ENCODE results near the gene CDC14A. TPM values are rescaled to one million over a fixed set of nuclear protein-coding genes. Genes with fewer than 3 reads are reported as not detected.

Gene CDC14A
- total and polyA plus RNA-seq, 2 of the 8 experiments (the other 6 are each of a cell fraction or from before 2014, with no cell fraction given): 3.2 to 8.9 TPM

DNA sequence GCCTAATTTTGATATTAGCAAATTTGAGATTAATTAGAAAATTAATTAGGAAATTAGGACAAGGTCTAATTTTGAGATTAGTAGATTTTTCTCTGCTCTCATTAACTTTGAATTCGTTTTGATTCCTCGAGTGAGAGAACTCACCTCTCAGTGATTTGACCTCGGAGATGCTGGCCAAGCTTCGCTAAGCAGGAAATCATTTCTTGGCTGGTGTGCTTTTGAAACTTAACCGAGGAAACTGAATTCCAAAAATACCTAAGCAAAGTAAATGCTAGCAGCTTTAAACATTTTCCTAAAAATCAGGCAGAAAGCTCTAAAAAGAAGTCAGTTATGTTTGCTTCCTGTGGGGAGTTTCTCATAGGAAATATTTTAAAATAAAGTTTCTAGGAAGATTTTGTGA is 34.9 kb downstream of the CDC14A start:
- Histone ChIP-seq H4K91ac (replicated peaks; ENCODE audit: insufficient read length, low read length) (no peak overlapping the region), H3K79me1 (ENCODE audit: low read depth, low read length) (no peaks in the 10 kb centered on the region), H3K9ac (replicated peaks in 1 of 4; ENCODE audit: extremely low read depth in 1 of 4, low read depth in 3 of 4, low read length in 3 of 4) (no peak overlapping the region), H2AK5ac (ENCODE audit: low read depth, low read length) (no peak overlapping the region), H3K14ac (ENCODE audit: insufficient read length) (no peak overlapping the region), H4K8ac (ENCODE audit: extremely low read depth, insufficient read depth, low read length) (no peak overlapping the region), H3K18ac (ENCODE audit: extremely low read depth, low read length) (no peak overlapping the region), H3K27ac (ENCODE audit: low read depth, low read length) (no peak overlapping the region), H3K23me2 (ENCODE audit: low read depth, low read length) (no peaks in the 10 kb centered on the region), H2BK120ac (replicated peaks; ENCODE audit: low read depth, low read length) (no peak overlapping the region), H3K4ac (replicated peaks; ENCODE audit: insufficient read length, low read depth, low read length) (no peak overlapping the region), H2BK20ac (ENCODE audit: low read length) (no peak overlapping the region), H2AFZ (ENCODE audit: low read length) (no peak overlapping the region), H3K4me1 (replicated peaks in 1 of 4; ENCODE audit: control insufficient read depth in 3 of 4, insufficient read depth in 4 of 4, low read length in 3 of 4) (peaks cover 0 to 2% (median 0%) of the 10 kb centered on the region in 4 experiments; a peak in 1 of 7 replicates), H3K79me2 (ENCODE audit: control insufficient read depth in 1 of 2, insufficient read depth in 2 of 2, low read length in 2 of 2) (no peaks in the 10 kb centered on the region; a peak in 1 of 4 replicates), H3K9me3 (ENCODE audit: insufficient read depth in 2 of 2, low read depth in 1 of 2, low read length in 1 of 2) (no peaks in the 10 kb centered on the region), H3K56ac (replicated peaks; ENCODE audit: insufficient read length, low read depth, low read length) (no peak overlapping the region), H2BK12ac (ENCODE audit: low read depth, low read length) (no peak overlapping the region), H4K5ac (ENCODE audit: insufficient read length, low read depth, low read length) (no peak overlapping the region), H2BK5ac (ENCODE audit: low read depth, low read length) (no peak overlapping the region), H3K4me3 (ENCODE audit: extremely low read depth in 1 of 4, insufficient read depth in 2 of 4, low read depth in 3 of 4, low read length in 4 of 4) (no peak overlapping the region), H3K27me3 (replicated peaks in 1 of 4; ENCODE audit: control insufficient read depth in 3 of 4, extremely low read depth in 1 of 4, insufficient read depth in 3 of 4, low read length in 3 of 4) (no peaks in the 10 kb centered on the region), H3K36me3 (ENCODE audit: control insufficient read depth in 2 of 4, insufficient read depth in 4 of 4, low read length in 3 of 4) (peaks cover 0 to 3% (median 0%) of the 10 kb centered on the region in 4 experiments; a peak in 1 of 8 replicates), H3K4me2 (ENCODE audit: insufficient read depth in 1 of 2, low read depth in 2 of 2, low read length in 2 of 2) (no peak overlapping the region), H3K23ac (ENCODE audit: insufficient read length) (no peak overlapping the region), H4K20me1 (replicated peaks in 1 of 2; ENCODE audit: control insufficient read depth in 1 of 2, insufficient read depth in 2 of 2, low read length in 2 of 2) (no peaks in the 10 kb centered on the region), H2BK15ac (ENCODE audit: low read length) (no peak overlapping the region)
- no peak for DNase-seq (ENCODE audit: low read depth in 1 of 2, low spot score in 2 of 2)
- FAIRE-seq: no peak
- WGBS, 2 experiments (ENCODE audit: extremely low coverage in 1 of 2, insufficient coverage in 1 of 2, insufficient read length in 1 of 2, insufficient replicate concordance in 2 of 2, low coverage in 1 of 2, low lambda C conversion rate in 2 of 2, missing lambda C conversion rate in 1 of 2): 59% methylated on average over 5 of the region's 5 CpGs; no CpG with 5 or more reads in 1 of the 2 experiments
- ChIA-PET CTCF (ENCODE audit: partially characterized antibody) (interaction anchor here (1.7 kb wide), 1 partner anchor 71 kb away, joined by 3 read pairs; no protein-coding TSS in a partner anchor), POLR2A (ENCODE audit: partially characterized antibody) (interaction anchor here (1.0 to 1.3 kb wide), 3 partner anchors 15 to 66 kb away, joined by 3 read pairs; partner anchors contain the start of gene CDC14A)
- TF ChIP-seq JUND (IDR thresholded peaks at IDR 0.05; ENCODE audit: low read length) (no peak), POLR2AphosphoS5 (IDR thresholded peaks at IDR 0.05; ENCODE audit: low read depth, low read length) (no peak), NRF1 (IDR thresholded peaks at IDR 0.05; ENCODE audit: low read depth, low read length) (no peak), NANOG (IDR thresholded peaks at IDR 0.05; ENCODE audit: insufficient read depth, low read depth, low read length, poor library complexity, severe bottlenecking) (no peak), EGR1 (IDR thresholded peaks at IDR 0.05; ENCODE audit: borderline replicate concordance, low read depth, low read length) (no peak), RAD21 (IDR thresholded peaks at IDR 0.05 in 1 of 2, conservative IDR thresholded peaks at IDR 0.05 in 1 of 2; ENCODE audit: low read depth in 2 of 2, low read length in 2 of 2) (no peak), HDAC2 (IDR thresholded peaks at IDR 0.05; ENCODE audit: borderline replicate concordance in 1 of 2, low read depth in 2 of 2, low read length in 2 of 2) (no peak), JUN (IDR thresholded peaks at IDR 0.05; ENCODE audit: low read depth, low read length) (no peak)

Data from H1 (cell line).